ENCODE data around the gene KDM4B. TPM values are rescaled to one million over a fixed set of nuclear protein-coding genes. Genes with fewer than 3 reads are reported as not detected.

The KDM4B gene
- total and polyA plus RNA-seq, 2 of the 8 experiments (the other 6 are each of a cell fraction or from before 2014, with no cell fraction given): 12.0 to 31.9 TPM

DNA sequence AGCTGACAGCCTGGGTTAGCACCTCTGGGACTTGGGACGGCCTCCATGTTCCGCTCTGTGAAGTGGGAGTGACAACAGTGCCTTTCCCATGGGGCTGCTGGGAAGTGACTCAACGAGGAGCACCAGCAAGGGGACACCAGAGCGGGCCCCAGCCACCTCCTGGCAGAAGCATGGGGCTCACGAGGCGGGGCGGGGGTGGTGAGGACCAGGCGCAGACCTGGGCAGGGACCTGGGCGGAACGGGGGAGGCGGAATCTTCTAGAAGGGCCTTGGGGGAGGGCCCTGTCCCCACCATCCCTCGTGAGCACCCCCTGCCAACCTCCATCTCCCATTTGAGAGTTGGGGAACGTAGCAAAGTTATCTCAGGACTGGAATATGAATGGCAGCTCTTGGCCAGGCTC is 37.9 kb downstream of the KDM4B start:
- ChIA-PET POLR2A (ENCODE audit: partially characterized antibody) (no interaction called here), CTCF (ENCODE audit: partially characterized antibody) (interaction anchor here (0.6 to 1.7 kb wide), 4 partner anchors 19 to 139 kb away, joined by 3 to 9 read pairs (median 4); no protein-coding TSS in a partner anchor)
- H2BK5ac ChIP-seq (ENCODE audit: low read depth, low read length): no peak overlapping the region
- no peak overlapping the region for H3K23ac ChIP-seq (ENCODE audit: insufficient read length)
- H2BK20ac ChIP-seq (ENCODE audit: low read length): no peak overlapping the region
- no peak overlapping the region for H2AK5ac ChIP-seq (ENCODE audit: low read depth, low read length)
- peaks cover 11 to 13% of the 10 kb centered on the region in 2 experiments for H4K20me1 ChIP-seq (replicated peaks in 1 of 2; ENCODE audit: control insufficient read depth in 1 of 2, insufficient read depth in 2 of 2, low read length in 2 of 2)
- no peak overlapping the region for H3K56ac ChIP-seq (replicated peaks; ENCODE audit: insufficient read length, low read depth, low read length)
- no peak overlapping the region for H3K18ac ChIP-seq (ENCODE audit: extremely low read depth, low read length)
- DNase-seq (ENCODE audit: low read depth in 1 of 2, low spot score in 2 of 2) (no peak), FAIRE-seq (no peak)
- no peak overlapping the region for H4K5ac ChIP-seq (ENCODE audit: insufficient read length, low read depth, low read length)
- no peak overlapping the region for H2AFZ ChIP-seq (ENCODE audit: low read length)
- H3K27me3 ChIP-seq (replicated peaks in 1 of 4; ENCODE audit: control insufficient read depth in 3 of 4, extremely low read depth in 1 of 4, insufficient read depth in 3 of 4, low read length in 3 of 4): no peaks in the 10 kb centered on the region
- no peaks in the 10 kb centered on the region; a peak in 1 of 7 replicates for H3K4me1 ChIP-seq (replicated peaks in 1 of 4; ENCODE audit: control insufficient read depth in 3 of 4, insufficient read depth in 4 of 4, low read length in 3 of 4)
- WGBS, 2 experiments (ENCODE audit: extremely low coverage in 1 of 2, insufficient coverage in 1 of 2, insufficient read length in 1 of 2, insufficient replicate concordance in 2 of 2, low coverage in 1 of 2, low lambda C conversion rate in 2 of 2, missing lambda C conversion rate in 1 of 2): 89% methylated on average over 12 of the region's 13 CpGs; no CpG with 5 or more reads in 1 of the 2 experiments
- H3K14ac ChIP-seq (ENCODE audit: insufficient read length): no peak overlapping the region
- H3K9ac ChIP-seq (replicated peaks in 1 of 4; ENCODE audit: extremely low read depth in 1 of 4, low read depth in 3 of 4, low read length in 3 of 4): no peak overlapping the region
- no peaks in the 10 kb centered on the region for H3K36me3 ChIP-seq (ENCODE audit: control insufficient read depth in 2 of 4, insufficient read depth in 4 of 4, low read length in 3 of 4)
- no peaks in the 10 kb centered on the region for H3K9me3 ChIP-seq (ENCODE audit: insufficient read depth in 2 of 2, low read depth in 1 of 2, low read length in 1 of 2)
- H3K23me2 ChIP-seq (ENCODE audit: low read depth, low read length): no peaks in the 10 kb centered on the region
- no peak overlapping the region for H3K4me3 ChIP-seq (ENCODE audit: extremely low read depth in 1 of 4, insufficient read depth in 2 of 4, low read depth in 3 of 4, low read length in 4 of 4)
- H3K27ac ChIP-seq (ENCODE audit: low read depth, low read length): no peak overlapping the region
- H4K8ac ChIP-seq (ENCODE audit: extremely low read depth, insufficient read depth, low read length): no peak overlapping the region
- no peak overlapping the region for H2BK15ac ChIP-seq (ENCODE audit: low read length)
- H3K4ac ChIP-seq (replicated peaks; ENCODE audit: insufficient read length, low read depth, low read length): no peak overlapping the region
- no peak overlapping the region for H4K91ac ChIP-seq (replicated peaks; ENCODE audit: insufficient read length, low read length)
- peaks cover 0 to 55% of the 10 kb centered on the region in 2 experiments; a peak in 2 of 4 replicates for H3K79me2 ChIP-seq (ENCODE audit: control insufficient read depth in 1 of 2, insufficient read depth in 2 of 2, low read length in 2 of 2)
- peaks cover 15% of the 10 kb centered on the region for H3K79me1 ChIP-seq (ENCODE audit: low read depth, low read length)
- H2BK12ac ChIP-seq (ENCODE audit: low read depth, low read length): no peak overlapping the region
- no peak overlapping the region for H3K4me2 ChIP-seq (ENCODE audit: insufficient read depth in 1 of 2, low read depth in 2 of 2, low read length in 2 of 2)
- H2BK120ac ChIP-seq (replicated peaks; ENCODE audit: low read depth, low read length): no peak overlapping the region
- TF ChIP-seq NANOG (IDR thresholded peaks at IDR 0.05; ENCODE audit: insufficient read depth, low read depth, low read length, poor library complexity, severe bottlenecking): no peak
- TF ChIP-seq SRF (IDR thresholded peaks at IDR 0.05; ENCODE audit: low read depth, low read length): no peak
- no peak for TF ChIP-seq TAF7 (optimal IDR thresholded peaks at IDR 0.05; ENCODE audit: borderline replicate concordance, low read depth, low read length)
- TF ChIP-seq SAP30 (IDR thresholded peaks at IDR 0.05; ENCODE audit: insufficient read depth, insufficient replicate concordance, low read length): no peak
- TF ChIP-seq POU5F1 (IDR thresholded peaks at IDR 0.05; ENCODE audit: low read depth, low read length): no peak
- TF ChIP-seq SUZ12 (IDR thresholded peaks at IDR 0.05; ENCODE audit: low read length): no peak
- TF ChIP-seq, protein P1, sequence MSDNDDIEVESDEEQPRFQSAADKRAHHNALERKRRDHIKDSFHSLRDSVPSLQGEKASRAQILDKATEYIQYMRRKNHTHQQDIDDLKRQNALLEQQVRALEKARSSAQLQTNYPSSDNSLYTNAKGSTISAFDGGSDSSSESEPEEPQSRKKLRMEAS (IDR thresholded peaks at IDR 0.05): no peak
- no peak for TF ChIP-seq YY1 (IDR thresholded peaks at IDR 0.05; ENCODE audit: low read depth, low read length)
- TF ChIP-seq, protein P2, sequence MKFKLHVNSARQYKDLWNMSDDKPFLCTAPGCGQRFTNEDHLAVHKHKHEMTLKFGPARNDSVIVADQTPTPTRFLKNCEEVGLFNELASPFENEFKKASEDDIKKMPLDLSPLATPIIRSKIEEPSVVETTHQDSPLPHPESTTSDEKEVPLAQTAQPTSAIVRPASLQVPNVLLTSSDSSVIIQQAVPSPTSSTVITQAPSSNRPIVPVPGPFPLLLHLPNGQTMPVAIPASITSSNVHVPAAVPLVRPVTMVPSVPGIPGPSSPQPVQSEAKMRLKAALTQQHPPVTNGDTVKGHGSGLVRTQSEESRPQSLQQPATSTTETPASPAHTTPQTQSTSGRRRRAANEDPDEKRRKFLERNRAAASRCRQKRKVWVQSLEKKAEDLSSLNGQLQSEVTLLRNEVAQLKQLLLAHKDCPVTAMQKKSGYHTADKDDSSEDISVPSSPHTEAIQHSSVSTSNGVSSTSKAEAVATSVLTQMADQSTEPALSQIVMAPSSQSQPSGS (IDR thresholded peaks at IDR 0.05; ENCODE audit: low read length): no peak
- TF ChIP-seq RNF2 (IDR thresholded peaks at IDR 0.05; ENCODE audit: borderline replicate concordance, low read depth, low read length, missing control alignments, poor library complexity, severe bottlenecking): no peak
- no peak for TF ChIP-seq RXRA (IDR thresholded peaks at IDR 0.05; ENCODE audit: insufficient read depth, low read depth, low read length)
